ENCODE measurements around the gene KCNQ5. TPM values are rescaled to one million over a fixed set of nuclear protein-coding genes. Genes with fewer than 3 reads are reported as not detected.
"Not testable (repeated sequence)": the region's sequence is repeated elsewhere in the genome, so short reads cannot be mapped to it uniquely, and the experiment has no call there.

KCNQ5 gene
- total and polyA plus RNA-seq, 2 of the 8 experiments (the other 6 are each of a cell fraction or from before 2014, with no cell fraction given) = 0.83 to 1.2 TPM

- ChIA-PET POLR2A (ENCODE audit: partially characterized antibody) (interaction anchor here (1.4 kb wide), 1 partner anchor 169 kb away, joined by 4 read pairs; no protein-coding TSS in a partner anchor), CTCF (ENCODE audit: partially characterized antibody) (interaction anchor here (0.7 to 4.8 kb wide), 28 partner anchors 8 to 188 kb away, joined by 3 to 158 read pairs (median 4); no protein-coding TSS in a partner anchor)
- not testable (repeated sequence) for H3K9ac ChIP-seq (replicated peaks in 1 of 4; ENCODE audit: extremely low read depth in 1 of 4, low read depth in 3 of 4, low read length in 3 of 4); H3K4me3 ChIP-seq (ENCODE audit: extremely low read depth in 1 of 4, insufficient read depth in 2 of 4, low read depth in 3 of 4, low read length in 4 of 4); H4K91ac ChIP-seq (replicated peaks; ENCODE audit: insufficient read length, low read length); H2AFZ ChIP-seq (ENCODE audit: low read length); H2BK120ac ChIP-seq (replicated peaks; ENCODE audit: low read depth, low read length); H3K4ac ChIP-seq (replicated peaks; ENCODE audit: insufficient read length, low read depth, low read length); H2AK5ac ChIP-seq (ENCODE audit: low read depth, low read length); H3K36me3 ChIP-seq (ENCODE audit: control insufficient read depth in 2 of 4, insufficient read depth in 4 of 4, low read length in 3 of 4); H3K18ac ChIP-seq (ENCODE audit: extremely low read depth, low read length); H4K8ac ChIP-seq (ENCODE audit: extremely low read depth, insufficient read depth, low read length); H2BK20ac ChIP-seq (ENCODE audit: low read length); H3K79me2 ChIP-seq (ENCODE audit: control insufficient read depth in 1 of 2, insufficient read depth in 2 of 2, low read length in 2 of 2); H3K4me1 ChIP-seq (replicated peaks in 1 of 4; ENCODE audit: control insufficient read depth in 3 of 4, insufficient read depth in 4 of 4, low read length in 3 of 4); H3K27me3 ChIP-seq (replicated peaks in 1 of 4; ENCODE audit: control insufficient read depth in 3 of 4, extremely low read depth in 1 of 4, insufficient read depth in 3 of 4, low read length in 3 of 4); H4K5ac ChIP-seq (ENCODE audit: insufficient read length, low read depth, low read length); H4K20me1 ChIP-seq (replicated peaks in 1 of 2; ENCODE audit: control insufficient read depth in 1 of 2, insufficient read depth in 2 of 2, low read length in 2 of 2); H3K23me2 ChIP-seq (ENCODE audit: low read depth, low read length); H3K9me3 ChIP-seq (ENCODE audit: insufficient read depth in 2 of 2, low read depth in 1 of 2, low read length in 1 of 2); H3K27ac ChIP-seq (ENCODE audit: low read depth, low read length); H2BK5ac ChIP-seq (ENCODE audit: low read depth, low read length); H3K23ac ChIP-seq (ENCODE audit: insufficient read length); H3K56ac ChIP-seq (replicated peaks; ENCODE audit: insufficient read length, low read depth, low read length); DNase-seq (ENCODE audit: low read depth in 1 of 2, low spot score in 2 of 2); H3K4me2 ChIP-seq (ENCODE audit: insufficient read depth in 1 of 2, low read depth in 2 of 2, low read length in 2 of 2); H2BK15ac ChIP-seq (ENCODE audit: low read length); H3K79me1 ChIP-seq (ENCODE audit: low read depth, low read length); H3K14ac ChIP-seq (ENCODE audit: insufficient read length); FAIRE-seq; H2BK12ac ChIP-seq (ENCODE audit: low read depth, low read length)
- 100% methylated on average over 1 of the region's 2 CpGs; no CpG with 5 or more reads in 1 of the 2 experiments for WGBS, 2 experiments (ENCODE audit: extremely low coverage in 1 of 2, insufficient coverage in 1 of 2, insufficient read length in 1 of 2, insufficient replicate concordance in 2 of 2, low coverage in 1 of 2, low lambda C conversion rate in 2 of 2, missing lambda C conversion rate in 1 of 2)
Measured at GRCh38 chr6:72580950-72581349, 40.9 kb upstream of the KCNQ5 start.

All from H1 (cell line).